Endothelial cell of umbilical vein (primary cell): ENCODE results near the gene BBS2. TPM values are rescaled to one million over a fixed set of nuclear protein-coding genes. Genes with fewer than 3 reads are reported as not detected.

Experiments used
- BruUV-seq: library from RNA; stranded (reverse); fragments of 400-500 nt; replicated peaks from 2 replicates; lab custom pipeline; 2021; lab: Mats Ljungman, UMichigan
- CTCF ChIA-PET: fragments of 300-600, 350-600 bp; sonication (Branson Sonifier 250); formaldehyde crosslinking; loops from one replicate; lab custom pipeline; 2021; ENCODE audit warnings: antibody characterized with exemption, inconsistent platforms; lab: Charles Lee
- POLR2A ChIA-PET: fragments of 300-600, 350-600 bp; sonication (Branson Sonifier 250); formaldehyde crosslinking; loops from one replicate; lab custom pipeline; 2021; ENCODE audit warnings: antibody characterized with exemption, inconsistent platforms; lab: Charles Lee
- DNase-seq: peaks from one replicate; pipeline ENCODE4 v3.0.0-alpha.2; 2011; ENCODE audit warnings: low read depth, low spot score
- FAIRE-seq: peaks from 2 replicates; lab custom pipeline; 2011; peaks lifted over from hg19 to GRCh38; lab: Jason Lieb, UNC
- H2AFZ ChIP-seq: 2 replicates; pipeline ENCODE4 v1.6.0; 2012; ENCODE audit warnings: low read depth, low read length, control low read depth, inconsistent platforms
- H3K27ac ChIP-seq: 2 replicates; pipeline ENCODE4 v1.5.1; 2011; ENCODE audit warnings: low read depth, mild to moderate bottlenecking, control low read depth, low read length, moderate library complexity; ENCODE audit not compliant: insufficient read depth
- H3K27me3 ChIP-seq, 2 experiments: 2 replicates each; pipeline versions ENCODE4 v1.6.0 to v1.6.1; 2011; ENCODE audit warnings: low read length in 2 of 2, mixed read lengths in 1 of 2; ENCODE audit not compliant: control insufficient read depth in 2 of 2, insufficient read depth in 2 of 2
- H3K36me3 ChIP-seq, 2 experiments: 2 replicates in 1 of 2; 3 replicates in 1 of 2; pipeline ENCODE4 v1.5.1; 2011; ENCODE audit warnings: low read length in 2 of 2, mild to moderate bottlenecking in 1 of 2, moderate library complexity in 1 of 2; ENCODE audit not compliant: control insufficient read depth in 2 of 2, insufficient read depth in 2 of 2; ENCODE audit errors: extremely low read depth in 1 of 2
- H3K4me1 ChIP-seq: 3 replicates; pipeline ENCODE4 v1.5.1; 2011; ENCODE audit warnings: mild to moderate bottlenecking, low read length; ENCODE audit not compliant: control insufficient read depth, insufficient read depth; ENCODE audit errors: extremely low read depth
- H3K4me2 ChIP-seq: 2 replicates; pipeline ENCODE4 v1.6.1; 2011; ENCODE audit warnings: low read length, control low read depth, mixed read lengths; ENCODE audit not compliant: insufficient read depth
- H3K4me3 ChIP-seq, 3 experiments: fragments of 200-600 bp in 1 of 3; sonication (generic), shearing (Covaris generic) in 1 of 3; replicated peaks in 1 of 3; 2 replicates each; pipeline ENCODE4 v1.5.1; 2011 to 2016; ENCODE audit warnings: control low read depth in 3 of 3, low read length in 3 of 3, mild to moderate bottlenecking in 2 of 3, inconsistent platforms in 1 of 3, low read depth in 1 of 3, moderate library complexity in 1 of 3; ENCODE audit not compliant: insufficient read depth in 1 of 3
- H3K79me2 ChIP-seq: 2 replicates; pipeline ENCODE4 v1.6.0; 2012; ENCODE audit warnings: low read length, inconsistent platforms; ENCODE audit not compliant: control insufficient read depth, insufficient read depth
- H3K9ac ChIP-seq: replicated peaks from 2 replicates; pipeline ENCODE3; 2011; ENCODE audit warnings: low read length, control low read depth; ENCODE audit not compliant: insufficient read depth; ENCODE audit errors: extremely low read depth
- H3K9me1 ChIP-seq: replicated peaks from 3 replicates; pipeline ENCODE4 v1.6.0; 2011; ENCODE audit warnings: mild to moderate bottlenecking, low read length; ENCODE audit not compliant: control insufficient read depth, insufficient read depth; ENCODE audit errors: extremely low read depth
- H3K9me3 ChIP-seq: replicated peaks from 2 replicates; pipeline ENCODE4 v1.5.1; 2012; ENCODE audit warnings: low read length, inconsistent platforms; ENCODE audit not compliant: control insufficient read depth, insufficient read depth
- H4K20me1 ChIP-seq: replicated peaks from 2 replicates; pipeline ENCODE3; 2011; ENCODE audit warnings: mild to moderate bottlenecking, low read length; ENCODE audit not compliant: control insufficient read depth, insufficient read depth; ENCODE audit errors: extremely low read depth
- CTCF ChIP-seq, 2 donors: IDR thresholded peaks; 1 replicate in 1 of 2; 2 replicates in 1 of 2; pipeline ENCODE4 v1.5.1; 2011; ENCODE audit warnings: low read length in 2 of 2, mild to moderate bottlenecking in 2 of 2, moderate library complexity in 2 of 2, control low read depth in 1 of 2, inconsistent platforms in 1 of 2, low read depth in 1 of 2; ENCODE audit not compliant: insufficient read depth in 1 of 2; ENCODE audit errors: extremely low read depth in 1 of 2
- EZH2 ChIP-seq: IDR thresholded peaks from 2 replicates; pipeline ENCODE4 v1.6.1; 2012; ENCODE audit warnings: borderline replicate concordance, low read depth, mild to moderate bottlenecking, moderate library complexity, low read length, inconsistent platforms; ENCODE audit not compliant: severe bottlenecking
- FOS ChIP-seq: IDR thresholded peaks from 2 replicates; pipeline ENCODE4 v1.6.1; 2011; ENCODE audit warnings: mild to moderate bottlenecking, low read length, moderate library complexity, borderline replicate concordance; ENCODE audit not compliant: insufficient read depth
- GATA2 ChIP-seq: IDR thresholded peaks from 2 replicates; pipeline ENCODE4 v1.7.0; 2011; ENCODE audit warnings: low read depth, mild to moderate bottlenecking, moderate library complexity, mixed read lengths, low read length; ENCODE audit not compliant: insufficient read length, insufficient read depth
- JUN ChIP-seq: IDR thresholded peaks from 2 replicates; pipeline ENCODE4 v1.6.1; 2011; ENCODE audit warnings: borderline replicate concordance, low read depth; ENCODE audit not compliant: insufficient read length, insufficient read depth
- MAX ChIP-seq: IDR thresholded peaks from 2 replicates; pipeline ENCODE4 v1.6.1; 2011; ENCODE audit not compliant: insufficient read depth, insufficient read length
- MYC ChIP-seq: IDR thresholded peaks from one replicate; pipeline ENCODE4 v1.6.1; 2011; ENCODE audit warnings: mild to moderate bottlenecking, low read depth, low read length
- POLR2A ChIP-seq: IDR thresholded peaks from 2 replicates; pipeline ENCODE4 v1.6.1; 2012; ENCODE audit warnings: low read depth, mild to moderate bottlenecking, control low read depth, low read length
- POLR2AphosphoS5 ChIP-seq: IDR thresholded peaks from 2 replicates; pipeline ENCODE4 v1.6.1; 2012; ENCODE audit warnings: low read depth, mild to moderate bottlenecking, control low read depth, low read length, moderate library complexity; ENCODE audit not compliant: insufficient read depth
- dilution Hi-C: fragments of 300-500 bp; cut with MboI; formaldehyde crosslinking; loops from one replicate; pipeline ENCODE4 v1.15.0; 2019; ENCODE audit warnings: low sequenced_read_pairs; ENCODE audit not compliant: extremely low pct_ligation_motif_present
- intact Hi-C: fragments of 100-400 bp; cut with micrococcal nuclease; formaldehyde crosslinking; loops from one replicate; pipeline ENCODE4 v1.10.0; 2022
- polyA plus RNA-seq, 4 experiments: library from polyadenylated mRNA; depleted of rRNA in 3 of 4; stranded (reverse) in 3 of 4; unstranded in 1 of 4; fragments of >200 nt; gene quantifications; 2 replicates each; pipeline versions ENCODE4 v1.2.1 to v1.2.3, GENCODE V29; 2011 to 2012; ENCODE audit warnings: missing spikeins in 1 of 4
- total RNA-seq: library from RNA; stranded (reverse); gene quantifications from 2 replicates; pipeline ENCODE4 v1.2.3, GENCODE V29; 2021

BBS2 gene
- total and polyA plus RNA-seq, 2 donors (not counting 3 experiments of a cell fraction or from before 2014, with no cell fraction given): 37.6 to 44.8 TPM

GRCh38 chr16:56515665-56516064 is 4.2 kb downstream of the BBS2 start:
- FAIRE-seq: no peak
- CTCF ChIA-PET: interaction anchor here (3.0 to 4.1 kb wide), 2 partner anchors 85 to 186 kb away, joined by 12 to 35 read pairs; no protein-coding TSS in a partner anchor
- dilution Hi-C loops: no loop called here

More at GRCh38 chr16:56515665-56516064, 4.2 kb downstream of the BBS2 start:
- no peaks in the 10 kb centered on the region for H4K20me1 ChIP-seq
- H3K36me3 ChIP-seq: no peaks in the 10 kb centered on the region
- intact Hi-C loops: loop anchor here (2.0 kb wide), 1 partner anchor 61 kb away; no protein-coding TSS in a partner anchor
- no peak overlapping the region for H3K9ac ChIP-seq
- H3K9me1 ChIP-seq: no peaks in the 10 kb centered on the region
- no peak overlapping the region for H3K27ac ChIP-seq
- DNase-seq: no peak
- peaks cover 3% of the 10 kb centered on the region for H3K79me2 ChIP-seq
- H3K9me3 ChIP-seq: no peaks in the 10 kb centered on the region
- TF ChIP-seq POLR2A: no peak
- no peak for TF ChIP-seq GATA2
- TF ChIP-seq MAX: no peak
- no peak for TF ChIP-seq MYC
- TF ChIP-seq CTCF (IDR thresholded peaks at IDR 0.05; ENCODE audit: extremely low read depth in 1 of 2, insufficient read depth in 1 of 2, low read depth in 1 of 2, low read length in 2 of 2): no peak
- TF ChIP-seq EZH2: no peak
- no peak for TF ChIP-seq POLR2AphosphoS5
- no peak for TF ChIP-seq JUN
- TF ChIP-seq FOS: no peak
- no peak overlapping the region for H3K4me2 ChIP-seq
- no peak overlapping the region for H2AFZ ChIP-seq
- H3K4me3 ChIP-seq: no peak overlapping the region
- no TSS peak for BruUV-seq
- POLR2A ChIA-PET: no interaction called here
- no peaks in the 10 kb centered on the region for H3K27me3 ChIP-seq
- peaks cover 15% of the 10 kb centered on the region for H3K4me1 ChIP-seq
